Measurements from ENCODE around the gene MED13L. TPM values are rescaled to one million over a fixed set of nuclear protein-coding genes. Genes with fewer than 3 reads are reported as not detected.

Gene MED13L
- total RNA-seq, 1 donor from 2014 or later = 39.8 TPM

DNA sequence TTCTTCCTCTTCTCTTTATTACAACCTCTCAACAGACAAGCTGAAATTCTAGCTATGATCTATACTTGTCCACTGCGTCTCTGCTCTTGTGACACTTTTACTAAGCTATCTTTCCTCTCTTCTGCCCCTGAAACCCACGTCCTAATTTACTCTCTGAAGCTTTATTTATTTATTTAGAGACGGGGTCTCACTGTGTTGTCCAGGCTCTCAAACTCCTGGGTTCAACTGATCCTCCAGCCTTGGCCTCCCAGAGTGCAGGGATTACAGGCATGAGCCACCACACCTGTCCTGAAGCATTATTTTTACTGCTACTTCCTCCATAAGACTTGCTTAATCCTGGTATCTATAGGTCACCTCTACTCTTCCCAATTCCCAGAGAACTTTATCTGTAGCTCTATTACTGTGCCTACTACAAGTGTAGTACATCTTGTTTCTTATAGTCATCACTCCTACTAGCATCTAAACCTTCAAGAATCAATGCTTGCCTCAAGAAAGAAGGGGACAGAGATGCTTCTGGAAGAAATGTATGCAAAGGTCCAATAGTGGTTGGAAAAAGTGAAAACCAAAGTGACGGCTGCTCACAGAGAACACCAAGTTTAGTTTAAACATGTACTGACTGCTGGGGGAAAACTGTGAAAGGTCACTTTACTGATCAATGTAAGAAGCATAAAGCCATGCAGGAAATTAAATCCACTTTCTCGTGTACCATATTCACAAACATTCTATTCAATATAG lies 61.3 kb downstream of the MED13L start:
- H3K36me3 ChIP-seq (ENCODE audit: control insufficient read depth, insufficient read depth, low read length) = no peaks in the 10 kb centered on the region
- H3K4me3 ChIP-seq (ENCODE audit: low read depth, low read length) = no peak overlapping the region
- DNase-seq (ENCODE audit: low read depth) = no peak
- TF ChIP-seq CTCF (IDR thresholded peaks at IDR 0.05; ENCODE audit: insufficient read depth, low read length, severe bottlenecking) = no peak
- FAIRE-seq = no peak
- no peaks in the 10 kb centered on the region for H3K27me3 ChIP-seq (ENCODE audit: control insufficient read depth, insufficient read depth, low read length)

DNA sequence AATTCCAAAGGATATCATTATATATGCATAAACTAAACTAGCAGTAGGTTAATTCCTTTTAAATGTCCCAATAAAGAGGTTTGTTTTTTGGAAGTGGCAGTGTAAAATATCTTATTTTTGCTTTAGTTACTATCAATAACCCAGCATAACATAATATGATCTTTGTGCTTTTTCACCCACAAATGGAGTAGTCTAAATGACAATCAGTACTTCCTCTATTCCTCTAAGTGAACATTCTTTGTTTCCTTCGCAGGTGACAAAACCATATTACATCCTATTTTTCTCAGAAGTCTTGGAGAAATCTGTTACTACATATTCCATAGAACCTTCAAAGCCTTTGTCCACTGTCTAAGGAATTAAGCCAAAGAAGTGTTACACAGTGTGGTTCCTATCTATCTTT lies 62.5 kb downstream of the MED13L start:
- Histone ChIP-seq H3K27me3 (ENCODE audit: control insufficient read depth, insufficient read depth, low read length) (no peaks in the 10 kb centered on the region), H3K4me3 (ENCODE audit: low read depth, low read length) (no peak overlapping the region), H3K36me3 (ENCODE audit: control insufficient read depth, insufficient read depth, low read length) (no peaks in the 10 kb centered on the region)
- FAIRE-seq (no peak), DNase-seq (ENCODE audit: low read depth) (no peak)
- no peak for TF ChIP-seq CTCF (IDR thresholded peaks at IDR 0.05; ENCODE audit: insufficient read depth, low read length, severe bottlenecking)

- no peak for TF ChIP-seq CTCF (IDR thresholded peaks at IDR 0.05; ENCODE audit: insufficient read depth, low read length, severe bottlenecking)
- DNase-seq (ENCODE audit: low read depth) (no peak), FAIRE-seq (no peak)
- H3K27me3 ChIP-seq (ENCODE audit: control insufficient read depth, insufficient read depth, low read length) = no peaks in the 10 kb centered on the region
- H3K36me3 ChIP-seq (ENCODE audit: control insufficient read depth, insufficient read depth, low read length) = no peaks in the 10 kb centered on the region
- H3K4me3 ChIP-seq (ENCODE audit: low read depth, low read length) = no peak overlapping the region
Measured at GRCh38 chr12:116213885-116214527, 63.5 kb downstream of the MED13L start.

- no peak for TF ChIP-seq CTCF (IDR thresholded peaks at IDR 0.05; ENCODE audit: insufficient read depth, low read length, severe bottlenecking)
- no peaks in the 10 kb centered on the region for H3K36me3 ChIP-seq (ENCODE audit: control insufficient read depth, insufficient read depth, low read length)
- no peak overlapping the region for H3K4me3 ChIP-seq (ENCODE audit: low read depth, low read length)
- DNase-seq (ENCODE audit: low read depth) (no peak), FAIRE-seq (no peak)
- H3K27me3 ChIP-seq (ENCODE audit: control insufficient read depth, insufficient read depth, low read length) = no peaks in the 10 kb centered on the region
Measured at GRCh38 chr12:116213014-116213413, 64.5 kb downstream of the MED13L start.

DNA sequence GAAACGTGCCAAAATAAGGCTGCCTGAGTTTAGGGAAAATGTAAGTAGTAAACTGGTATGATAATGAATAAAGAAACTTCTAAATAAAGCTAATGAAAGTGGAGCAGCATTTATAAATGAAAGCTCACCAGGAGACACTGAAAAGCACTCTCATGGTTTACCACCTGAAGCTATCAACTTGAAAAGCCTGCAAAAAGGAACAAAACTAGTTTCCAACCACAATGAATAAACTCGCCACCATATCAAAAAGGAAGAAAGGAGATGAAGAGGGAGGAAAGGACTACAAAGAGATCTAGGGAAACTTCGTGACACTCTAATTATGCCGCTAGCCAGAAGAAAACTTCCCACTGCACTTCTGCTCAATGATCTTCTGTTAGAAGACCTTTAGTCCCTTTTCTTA lies 66.7 kb downstream of the MED13L start:
- no peak for TF ChIP-seq CTCF (IDR thresholded peaks at IDR 0.05; ENCODE audit: insufficient read depth, low read length, severe bottlenecking)
- no peak for DNase-seq (ENCODE audit: low read depth)
- Histone ChIP-seq H3K4me3 (ENCODE audit: low read depth, low read length) (no peak overlapping the region), H3K36me3 (ENCODE audit: control insufficient read depth, insufficient read depth, low read length) (no peaks in the 10 kb centered on the region), H3K27me3 (ENCODE audit: control insufficient read depth, insufficient read depth, low read length) (no peaks in the 10 kb centered on the region)
- no peak for FAIRE-seq

Data from bronchial epithelial cell (primary cell).